Lung (tissue), 12 donors: Measurements from ENCODE around the gene PLEKHO2. TPM values are rescaled to one million over a fixed set of nuclear protein-coding genes. Genes with fewer than 3 reads are reported as not detected.

Source experiments
- ATAC-seq: fragments of 200-7000 bp; cut with Tn5 transposase; one replicate; pipeline ENCODE4 v1.9.1; 2020; ENCODE audit warnings: moderate number of reproducible peaks; ENCODE audit not compliant: insufficient read depth, low FRiP score
- DNase-seq, 3 donors: peaks; one replicate each; pipeline ENCODE4 v3.0.0-alpha.2; 2013 to 2017
- H3K27ac ChIP-seq, 2 donors: one replicate each; pipeline ENCODE4 v1.5.1; 2013; ENCODE audit warnings: mild to moderate bottlenecking in 2 of 2, moderate library complexity in 2 of 2, control low read depth in 1 of 2, inconsistent platforms in 1 of 2, low read depth in 1 of 2, low read length in 1 of 2
- H3K27me3 ChIP-seq, 3 donors: one replicate each; pipeline ENCODE4 v1.5.1; 2013; ENCODE audit warnings: low read length in 2 of 3; ENCODE audit not compliant: control insufficient read depth in 3 of 3, insufficient read depth in 3 of 3
- H3K36me3 ChIP-seq, 4 donors: one replicate each; pipeline ENCODE4 v1.5.1; 2013; ENCODE audit warnings: low read length in 4 of 4, mild to moderate bottlenecking in 1 of 4, moderate library complexity in 1 of 4; ENCODE audit not compliant: control insufficient read depth in 4 of 4, insufficient read depth in 4 of 4
- H3K4me1 ChIP-seq, 5 donors: one replicate each; pipeline ENCODE4 v1.5.1; 2013; ENCODE audit warnings: low read length in 5 of 5, mild to moderate bottlenecking in 2 of 5, moderate library complexity in 1 of 5; ENCODE audit not compliant: control insufficient read depth in 5 of 5, insufficient read depth in 5 of 5
- H3K4me3 ChIP-seq: one replicate; pipeline ENCODE4 v1.5.1; 2013; ENCODE audit warnings: mild to moderate bottlenecking, control low read depth, moderate library complexity
- H3K9ac ChIP-seq, 2 donors: one replicate each; pipeline ENCODE4 v1.5.1; 2013; ENCODE audit warnings: low read length in 2 of 2, control low read depth in 1 of 2; ENCODE audit not compliant: insufficient read depth in 1 of 2
- H3K9me3 ChIP-seq, 4 donors: one replicate each; pipeline ENCODE4 v1.5.1; 2013; ENCODE audit warnings: low read length in 3 of 4, mild to moderate bottlenecking in 1 of 4, moderate library complexity in 1 of 4; ENCODE audit not compliant: control insufficient read depth in 4 of 4, insufficient read depth in 3 of 4
- CTCF ChIP-seq: IDR thresholded peaks from 2 replicates; pipeline ENCODE4 v1.5.1; 2012; ENCODE audit warnings: mild to moderate bottlenecking; ENCODE audit errors: control extremely low read depth, extremely low read depth
- WGBS, 2 donors: extraction: QIAGEN DNeasy Blood & Tissue Kit; methylation state at CpG; one replicate each; pipeline ENCODE4 v1.1.7; 2013; 5-methylcytosine and 5-hydroxymethylcytosine counted together
- polyA plus RNA-seq, 2 donors: library from polyadenylated mRNA; stranded (reverse); fragments of 200-250 nt; gene quantifications; one replicate each; pipeline ENCODE4 v1.2.1, GENCODE V29; 2013
- total RNA-seq, 2 donors: library from RNA; depleted of rRNA in 1 of 2; stranded (reverse); fragments of >200 nt in 1 of 2; gene quantifications; one replicate each; pipeline ENCODE4 v1.2.1, GENCODE V29; 2014 to 2021
- donor health status: control.
- donor health status: control.
- donor health status: Bipolar disorder and iron deficiency.
- donor health status: healthy.
- donor health status: DM: yes; HTN: yes; CAD: no.

Gene PLEKHO2
- total and polyA plus RNA-seq, 4 donors: 25.6 to 84.1 (median 56.1) TPM

GRCh38 chr15:64850778-64851502, 9.2 kb downstream of the PLEKHO2 start:
- H3K4me1 ChIP-seq: peaks cover 0 to 46% (median 27%) of the 10 kb centered on the region in 5 donors
- H3K36me3 ChIP-seq: peaks cover 0 to 34% (median 18%) of the 10 kb centered on the region in 4 donors
- TF ChIP-seq CTCF: no peak
- no peak overlapping the region for H3K4me3 ChIP-seq
- WGBS, 2 donors: 70 to 73% methylated on average over 4 of the region's 4 CpGs
- H3K9me3 ChIP-seq: no peaks in the 10 kb centered on the region
- peak overlapping the region in 1 of 2 donors; percentile 70 for H3K9ac ChIP-seq
- ATAC-seq (no peak), DNase-seq (no peak)
- no peaks in the 10 kb centered on the region for H3K27me3 ChIP-seq
- H3K27ac ChIP-seq: peak overlapping the region in 1 of 2 donors; percentile 46

GRCh38 chr15:64851503-64851840, 9.8 kb downstream of the PLEKHO2 start:
- H3K27me3 ChIP-seq: no peaks in the 10 kb centered on the region
- H3K36me3 ChIP-seq: peaks cover 0 to 39% (median 17%) of the 10 kb centered on the region in 4 donors
- peak; percentile 75 to 91 (median 82) for DNase-seq
- ATAC-seq: peak; percentile 37
- H3K9ac ChIP-seq: no peak overlapping the region
- H3K9me3 ChIP-seq: no peaks in the 10 kb centered on the region
- peaks cover 0 to 50% (median 30%) of the 10 kb centered on the region in 5 donors for H3K4me1 ChIP-seq
- whole genome bisulfite sequencing, 2 donors: 53 to 56% methylated on average over 6 of the region's 6 CpGs
- peak overlapping the region in 1 of 2 donors; percentile 71 for H3K27ac ChIP-seq
- no peak for TF ChIP-seq CTCF
- H3K4me3 ChIP-seq: no peak overlapping the region

DNA sequence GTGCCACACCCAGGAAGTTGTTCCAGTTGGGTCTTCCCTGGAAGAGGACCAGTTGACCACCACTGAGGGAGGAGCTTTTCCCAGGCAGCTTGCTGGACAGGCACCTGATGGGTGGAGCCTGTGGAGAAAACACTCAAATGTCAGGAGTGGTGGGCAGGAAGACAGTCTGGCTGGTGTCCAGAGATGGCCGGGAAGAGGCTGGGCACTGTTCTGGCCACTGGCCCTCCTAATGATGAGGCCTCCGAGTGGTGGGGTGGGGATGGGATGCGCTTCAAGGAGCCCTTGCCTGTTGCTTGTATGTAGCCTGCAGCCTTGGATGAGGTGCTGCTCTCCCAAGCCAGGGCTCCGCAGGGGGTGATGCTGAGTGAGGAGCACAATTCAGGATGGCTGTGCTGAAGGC, 12.3 kb downstream of the PLEKHO2 start:
- ATAC-seq (no peak), DNase-seq (no peak)
- H3K27me3 ChIP-seq: no peaks in the 10 kb centered on the region
- H3K4me3 ChIP-seq: no peak overlapping the region
- no peaks in the 10 kb centered on the region for H3K9me3 ChIP-seq
- H3K4me1 ChIP-seq: peaks cover 0 to 65% (median 35%) of the 10 kb centered on the region in 5 donors
- WGBS, 2 donors: 63 to 87% methylated on average over 4 of the region's 4 CpGs
- peak overlapping the region in 1 of 2 donors; percentile 18 for H3K27ac ChIP-seq
- no peak for TF ChIP-seq CTCF
- peaks cover 0 to 38% (median 11%) of the 10 kb centered on the region in 4 donors for H3K36me3 ChIP-seq
- no peak overlapping the region for H3K9ac ChIP-seq
